ENCODE results near the gene FXYD7.

DNA sequence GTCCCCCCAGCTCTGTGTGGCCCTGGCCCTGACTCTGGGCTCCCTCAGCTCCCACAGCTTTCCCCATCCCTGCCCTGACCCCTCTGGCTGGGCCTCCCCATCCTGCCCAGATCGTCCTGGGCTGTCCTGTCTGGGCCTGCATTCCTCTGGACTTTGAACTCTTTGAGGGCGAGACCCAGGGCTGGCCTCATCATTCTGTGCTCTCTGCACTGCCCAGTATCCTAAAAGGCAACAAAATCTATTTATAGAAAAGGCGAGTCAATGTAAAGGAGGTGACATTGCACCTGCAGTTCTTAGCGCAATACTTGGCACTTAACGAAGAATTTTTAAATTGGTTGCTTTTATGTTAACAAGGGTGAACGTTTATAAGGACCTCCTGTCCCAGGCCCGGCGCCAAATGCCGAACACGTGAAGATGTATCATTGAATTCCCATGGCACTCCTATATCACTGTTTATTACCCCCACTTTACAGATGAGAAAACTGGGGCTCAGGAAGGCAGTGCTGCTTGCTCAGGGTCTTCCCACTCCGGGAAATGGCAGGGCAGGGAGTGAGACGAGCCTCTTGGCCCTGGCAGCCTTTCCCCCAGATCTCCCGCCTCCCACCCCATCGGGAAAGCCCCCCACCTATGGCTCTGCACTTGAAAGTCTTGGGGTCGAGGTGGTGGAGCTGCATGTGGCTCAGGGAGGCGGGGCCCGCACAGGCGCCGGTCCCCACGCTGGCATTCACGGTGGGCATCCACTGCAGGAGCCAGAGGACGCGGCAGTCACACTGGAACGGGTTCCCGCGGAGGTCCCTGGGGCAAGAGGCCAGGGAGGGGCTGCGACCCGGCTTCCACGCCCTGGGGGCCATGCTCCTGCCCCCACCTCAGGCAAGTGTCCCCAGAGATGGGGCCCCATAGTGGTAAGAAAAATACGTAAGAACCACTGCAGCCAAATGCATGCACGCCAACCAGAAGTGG, 12.0 kb upstream of the FXYD7 start:
- TF ChIP-seq, protein P1, sequence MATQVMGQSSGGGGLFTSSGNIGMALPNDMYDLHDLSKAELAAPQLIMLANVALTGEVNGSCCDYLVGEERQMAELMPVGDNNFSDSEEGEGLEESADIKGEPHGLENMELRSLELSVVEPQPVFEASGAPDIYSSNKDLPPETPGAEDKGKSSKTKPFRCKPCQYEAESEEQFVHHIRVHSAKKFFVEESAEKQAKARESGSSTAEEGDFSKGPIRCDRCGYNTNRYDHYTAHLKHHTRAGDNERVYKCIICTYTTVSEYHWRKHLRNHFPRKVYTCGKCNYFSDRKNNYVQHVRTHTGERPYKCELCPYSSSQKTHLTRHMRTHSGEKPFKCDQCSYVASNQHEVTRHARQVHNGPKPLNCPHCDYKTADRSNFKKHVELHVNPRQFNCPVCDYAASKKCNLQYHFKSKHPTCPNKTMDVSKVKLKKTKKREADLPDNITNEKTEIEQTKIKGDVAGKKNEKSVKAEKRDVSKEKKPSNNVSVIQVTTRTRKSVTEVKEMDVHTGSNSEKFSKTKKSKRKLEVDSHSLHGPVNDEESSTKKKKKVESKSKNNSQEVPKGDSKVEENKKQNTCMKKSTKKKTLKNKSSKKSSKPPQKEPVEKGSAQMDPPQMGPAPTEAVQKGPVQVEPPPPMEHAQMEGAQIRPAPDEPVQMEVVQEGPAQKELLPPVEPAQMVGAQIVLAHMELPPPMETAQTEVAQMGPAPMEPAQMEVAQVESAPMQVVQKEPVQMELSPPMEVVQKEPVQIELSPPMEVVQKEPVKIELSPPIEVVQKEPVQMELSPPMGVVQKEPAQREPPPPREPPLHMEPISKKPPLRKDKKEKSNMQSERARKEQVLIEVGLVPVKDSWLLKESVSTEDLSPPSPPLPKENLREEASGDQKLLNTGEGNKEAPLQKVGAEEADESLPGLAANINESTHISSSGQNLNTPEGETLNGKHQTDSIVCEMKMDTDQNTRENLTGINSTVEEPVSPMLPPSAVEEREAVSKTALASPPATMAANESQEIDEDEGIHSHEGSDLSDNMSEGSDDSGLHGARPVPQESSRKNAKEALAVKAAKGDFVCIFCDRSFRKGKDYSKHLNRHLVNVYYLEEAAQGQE (IDR thresholded peaks at IDR 0.05; ENCODE audit: insufficient read depth in 1 of 2, low read depth in 2 of 2, low read length in 2 of 2), result no peak
- TF ChIP-seq POLR2AphosphoS5 (IDR thresholded peaks at IDR 0.05; ENCODE audit: low read depth, low read length) (no peak), TAF1 (IDR thresholded peaks at IDR 0.05; ENCODE audit: borderline replicate concordance, insufficient read depth, low read length) (no peak), SIN3A (IDR thresholded peaks at IDR 0.05; ENCODE audit: borderline replicate concordance, insufficient read depth, low read length) (no peak), FOXP2 (optimal IDR thresholded peaks at IDR 0.05; ENCODE audit: borderline replicate concordance, extremely low read depth, extremely low read length, insufficient read depth) (no peak)
